ENCODE data around the gene NCSTN.

The NCSTN gene

DNA sequence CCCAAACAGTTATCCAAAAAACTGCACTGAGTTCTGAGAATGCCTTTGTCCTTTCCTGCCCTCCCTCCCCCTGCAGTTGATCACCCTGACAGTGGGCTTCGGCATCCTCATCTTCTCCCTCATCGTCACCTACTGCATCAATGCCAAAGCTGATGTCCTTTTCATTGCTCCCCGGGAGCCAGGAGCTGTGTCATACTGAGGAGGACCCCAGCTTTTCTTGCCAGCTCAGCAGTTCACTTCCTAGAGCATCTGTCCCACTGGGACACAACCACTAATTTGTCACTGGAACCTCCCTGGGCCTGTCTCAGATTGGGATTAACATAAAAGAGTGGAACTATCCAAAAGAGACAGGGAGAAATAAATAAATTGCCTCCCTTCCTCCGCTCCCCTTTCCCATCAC is 14.9 kb downstream of the NCSTN start:
- H3K4me3 ChIP-seq (ENCODE audit: low read depth, low read length), result no peak overlapping the region
- TF ChIP-seq, protein P1, sequence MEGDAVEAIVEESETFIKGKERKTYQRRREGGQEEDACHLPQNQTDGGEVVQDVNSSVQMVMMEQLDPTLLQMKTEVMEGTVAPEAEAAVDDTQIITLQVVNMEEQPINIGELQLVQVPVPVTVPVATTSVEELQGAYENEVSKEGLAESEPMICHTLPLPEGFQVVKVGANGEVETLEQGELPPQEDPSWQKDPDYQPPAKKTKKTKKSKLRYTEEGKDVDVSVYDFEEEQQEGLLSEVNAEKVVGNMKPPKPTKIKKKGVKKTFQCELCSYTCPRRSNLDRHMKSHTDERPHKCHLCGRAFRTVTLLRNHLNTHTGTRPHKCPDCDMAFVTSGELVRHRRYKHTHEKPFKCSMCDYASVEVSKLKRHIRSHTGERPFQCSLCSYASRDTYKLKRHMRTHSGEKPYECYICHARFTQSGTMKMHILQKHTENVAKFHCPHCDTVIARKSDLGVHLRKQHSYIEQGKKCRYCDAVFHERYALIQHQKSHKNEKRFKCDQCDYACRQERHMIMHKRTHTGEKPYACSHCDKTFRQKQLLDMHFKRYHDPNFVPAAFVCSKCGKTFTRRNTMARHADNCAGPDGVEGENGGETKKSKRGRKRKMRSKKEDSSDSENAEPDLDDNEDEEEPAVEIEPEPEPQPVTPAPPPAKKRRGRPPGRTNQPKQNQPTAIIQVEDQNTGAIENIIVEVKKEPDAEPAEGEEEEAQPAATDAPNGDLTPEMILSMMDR (IDR thresholded peaks at IDR 0.05; ENCODE audit: low read depth, low read length), result no peak

DNA sequence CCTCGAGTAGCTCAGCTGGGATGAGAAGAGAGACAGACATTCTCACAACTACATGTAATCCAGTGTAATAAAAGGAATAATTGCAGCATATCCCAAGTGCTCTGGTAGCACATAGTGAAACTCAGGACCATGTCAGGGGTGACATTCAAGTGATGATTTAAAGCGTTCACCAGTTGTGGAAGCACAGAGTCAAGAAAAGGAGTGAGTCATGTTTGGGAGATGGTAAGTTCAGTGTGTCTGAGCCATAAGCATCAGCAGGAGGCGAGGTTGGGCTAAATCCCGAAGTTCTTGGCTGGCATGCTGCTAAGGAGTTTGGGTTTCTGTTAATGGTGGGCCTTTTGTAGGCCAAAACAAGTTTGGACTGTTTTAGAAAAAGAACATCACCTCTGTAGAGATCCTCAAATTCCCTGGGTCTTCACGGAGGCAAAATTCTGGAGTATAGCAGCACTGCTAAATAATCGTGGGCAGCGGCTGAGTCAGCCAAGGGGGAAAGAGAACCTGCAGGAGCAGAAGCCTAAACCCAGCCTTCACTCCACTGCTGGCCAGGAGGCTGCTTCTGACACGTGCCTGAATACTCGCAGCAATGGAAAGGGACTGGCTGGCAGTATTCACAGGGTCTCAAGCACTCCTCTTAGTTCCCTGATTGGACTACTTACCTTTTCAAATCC is 16.5 kb downstream of the NCSTN start:
- TF ChIP-seq, protein P1 (IDR thresholded peaks at IDR 0.05; ENCODE audit: low read depth, low read length), result no peak
- no peak overlapping the region for H3K4me3 ChIP-seq (ENCODE audit: low read depth, low read length)

DNA sequence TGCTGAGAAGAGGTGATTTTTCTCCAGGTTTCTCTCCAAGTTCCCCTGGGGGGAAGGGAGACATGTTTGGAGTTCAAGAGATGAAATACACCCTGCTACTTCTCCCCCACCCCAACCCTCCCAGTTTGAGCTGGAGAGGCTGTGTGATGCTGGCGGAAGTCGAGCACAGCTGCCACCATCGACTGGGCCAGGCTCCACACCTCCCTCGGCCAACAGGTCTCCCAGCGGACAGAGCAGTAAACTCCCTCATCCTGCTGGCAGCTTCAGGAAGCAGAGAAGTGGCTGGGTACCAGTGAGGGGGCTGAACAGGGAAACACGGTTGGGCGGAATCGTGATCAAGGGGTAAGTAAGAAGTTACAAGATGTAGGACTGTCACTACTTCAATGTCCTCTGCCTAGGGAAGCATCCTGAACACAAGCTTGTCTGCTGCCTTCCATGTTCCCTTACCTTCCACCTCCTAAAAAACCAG is 17.1 kb downstream of the NCSTN start:
- no peak overlapping the region for H3K4me3 ChIP-seq (ENCODE audit: low read depth, low read length)
- TF ChIP-seq, protein P1 (IDR thresholded peaks at IDR 0.05; ENCODE audit: low read depth, low read length), result no peak

DNA sequence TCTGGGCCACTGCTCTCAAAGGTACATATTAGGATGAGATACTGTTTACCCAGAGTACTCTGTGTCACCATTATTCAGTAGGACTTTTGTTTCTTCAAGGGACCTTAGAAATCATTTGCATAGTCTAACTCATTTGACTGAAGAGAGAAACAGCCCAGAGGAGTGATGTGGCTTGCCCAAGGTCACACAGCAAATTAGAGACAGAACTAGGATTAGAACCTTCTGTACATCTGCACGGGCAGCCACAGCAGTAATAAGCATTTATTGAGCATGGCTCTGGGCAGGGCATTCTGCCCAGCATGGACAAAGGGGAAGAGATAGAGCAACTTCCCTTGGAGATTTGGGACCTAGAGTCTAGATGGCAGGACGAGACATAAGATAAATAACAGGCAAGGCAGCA is 18.0 kb downstream of the NCSTN start:
- H3K4me3 ChIP-seq (ENCODE audit: low read depth, low read length), result no peak overlapping the region
- TF ChIP-seq, protein P1 (IDR thresholded peaks at IDR 0.05; ENCODE audit: low read depth, low read length), result no peak

DNA sequence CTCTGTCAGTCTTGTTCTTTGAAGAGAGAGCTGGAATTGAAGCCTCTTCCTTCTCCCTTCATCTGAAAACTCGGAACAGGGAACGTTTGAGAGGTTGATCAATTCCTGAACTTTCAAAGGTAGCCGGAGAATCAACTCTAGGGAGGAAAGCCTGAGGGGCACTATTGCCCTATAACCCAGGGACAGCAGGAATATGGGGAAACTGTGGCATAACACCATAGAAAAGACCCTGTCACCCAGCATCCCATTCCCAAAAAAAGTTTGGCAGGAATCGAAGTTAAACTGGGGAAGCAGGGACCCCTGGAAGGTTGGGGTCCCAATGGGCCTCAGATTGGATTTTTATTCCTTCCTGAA is 18.6 kb downstream of the NCSTN start:
- TF ChIP-seq, protein P1 (IDR thresholded peaks at IDR 0.05; ENCODE audit: low read depth, low read length), result no peak
- H3K4me3 ChIP-seq (ENCODE audit: low read depth, low read length), result no peak overlapping the region

DNA sequence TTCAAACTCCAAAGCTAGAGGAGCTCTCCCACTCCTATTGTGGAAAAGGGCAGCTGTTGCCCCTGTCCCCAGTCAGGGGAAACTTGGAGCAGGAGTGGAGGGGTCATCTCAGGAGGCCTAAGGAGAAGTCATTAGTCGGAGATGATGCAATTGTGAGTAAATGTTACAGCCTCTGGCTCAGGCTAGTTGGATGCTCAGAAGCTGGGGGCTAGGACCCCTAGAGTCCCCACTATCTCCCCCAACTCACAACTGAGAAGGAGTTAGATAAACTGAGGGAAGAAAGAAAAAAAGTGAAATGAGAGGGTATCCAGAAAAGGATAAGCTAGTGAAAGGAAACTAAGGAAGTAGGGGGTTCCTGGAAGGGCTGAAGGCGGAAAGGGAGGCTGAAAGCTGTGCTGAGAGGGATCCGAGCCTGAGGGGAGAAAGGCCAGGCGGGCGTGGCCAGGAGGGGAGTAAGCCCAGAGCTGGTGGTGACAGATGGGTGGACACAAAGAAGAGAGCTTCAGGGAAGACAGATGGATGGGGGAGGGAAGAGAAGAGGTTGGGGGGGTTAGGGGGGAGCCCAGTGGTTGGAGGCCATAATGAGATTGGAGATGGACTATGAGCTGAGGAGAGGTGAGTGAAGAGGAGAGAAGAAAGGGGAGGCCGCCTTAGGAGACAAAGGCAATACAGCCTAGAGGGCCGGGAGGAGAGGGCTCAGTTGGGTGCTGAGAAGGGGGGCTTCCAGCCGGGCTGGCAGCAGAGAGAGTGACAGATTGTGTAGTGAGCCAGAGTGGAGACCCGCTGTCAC is 19.2 kb downstream of the NCSTN start:
- H3K4me3 ChIP-seq (ENCODE audit: low read depth, low read length), result no peak overlapping the region
- TF ChIP-seq, protein P1 (IDR thresholded peaks at IDR 0.05; ENCODE audit: low read depth, low read length), result no peak

DNA sequence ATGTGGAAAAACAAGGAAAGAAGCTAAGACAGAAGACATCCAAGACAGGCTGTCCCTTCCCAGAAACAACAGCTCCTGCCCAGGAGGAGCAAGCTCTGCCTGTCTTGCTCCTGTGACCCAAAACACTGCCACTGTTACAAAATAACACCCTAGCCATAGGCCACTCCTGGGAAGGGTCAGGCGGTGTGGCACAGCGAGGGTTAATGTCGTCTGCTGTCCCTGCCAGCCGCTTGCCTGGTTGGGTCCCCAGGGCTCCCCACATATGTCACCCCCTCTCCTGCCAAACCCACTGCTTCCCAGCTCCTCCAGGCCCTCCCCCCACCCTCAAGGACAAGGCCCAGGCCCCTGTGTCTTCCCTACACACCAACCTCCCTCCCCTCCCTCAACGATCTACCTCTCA is 19.8 kb downstream of the NCSTN start:
- TF ChIP-seq, protein P1 (IDR thresholded peaks at IDR 0.05; ENCODE audit: low read depth, low read length), result no peak
- H3K4me3 ChIP-seq (ENCODE audit: low read depth, low read length), result no peak overlapping the region
